Camera-type eye (tissue), 1 donor: ENCODE results near the gene PNMA8A. TPM values are rescaled to one million over a fixed set of nuclear protein-coding genes. Genes with fewer than 3 reads are reported as not detected.

ENCODE experiments used
- total RNA-seq: library from RNA; depleted of rRNA; stranded (reverse); fragments of >200 nt; gene quantifications from one replicate; pipeline ENCODE4 v1.2.3, GENCODE V29; 2014

Gene PNMA8A, protein sequence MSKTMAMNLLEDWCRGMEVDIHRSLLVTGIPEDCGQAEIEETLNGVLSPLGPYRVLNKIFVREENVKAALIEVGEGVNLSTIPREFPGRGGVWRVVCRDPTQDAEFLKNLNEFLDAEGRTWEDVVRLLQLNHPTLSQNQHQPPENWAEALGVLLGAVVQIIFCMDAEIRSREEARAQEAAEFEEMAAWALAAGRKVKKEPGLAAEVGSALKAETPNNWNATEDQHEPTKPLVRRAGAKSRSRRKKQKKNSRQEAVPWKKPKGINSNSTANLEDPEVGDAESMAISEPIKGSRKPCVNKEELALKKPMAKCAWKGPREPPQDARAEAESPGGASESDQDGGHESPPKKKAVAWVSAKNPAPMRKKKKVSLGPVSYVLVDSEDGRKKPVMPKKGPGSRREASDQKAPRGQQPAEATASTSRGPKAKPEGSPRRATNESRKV
- total RNA-seq = 72.3 TPM

DNA sequence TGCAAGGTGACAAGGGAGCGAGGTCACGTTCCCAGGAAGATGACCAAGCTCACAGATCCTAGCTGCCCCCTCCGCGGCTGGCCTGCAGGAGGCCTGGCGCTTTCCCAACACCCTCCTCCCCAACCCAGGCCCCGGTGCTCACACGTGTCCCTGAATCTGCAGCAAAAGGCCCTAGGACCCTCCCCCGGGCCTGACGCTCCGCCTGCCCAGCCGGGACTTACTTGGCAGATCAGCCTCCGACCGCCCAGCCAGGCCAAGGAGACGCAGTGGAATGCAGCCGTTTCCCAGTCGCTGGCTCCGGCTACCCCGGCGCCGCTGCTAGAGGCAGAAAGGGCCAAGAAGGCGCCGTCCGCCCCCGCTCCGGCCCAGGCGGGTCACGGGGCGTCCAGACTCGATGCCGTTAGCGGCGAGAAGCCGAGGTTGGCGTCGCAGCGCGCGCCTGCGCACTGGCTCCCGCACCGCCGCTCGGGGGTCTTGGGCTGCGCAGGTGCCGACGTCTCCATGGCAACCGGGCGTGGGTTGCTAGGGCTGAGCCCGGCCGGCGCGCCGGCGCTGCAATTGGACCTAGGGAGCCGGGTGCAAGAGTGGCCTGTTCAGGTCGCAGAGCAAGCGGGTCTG is at the start of gene PNMA8A:
Gene PNMA8A (minus strand): TSS at position 448 of the 618 bp plus-strand sequence. CDS start 528 bp downstream, outside the sequence.

DNA sequence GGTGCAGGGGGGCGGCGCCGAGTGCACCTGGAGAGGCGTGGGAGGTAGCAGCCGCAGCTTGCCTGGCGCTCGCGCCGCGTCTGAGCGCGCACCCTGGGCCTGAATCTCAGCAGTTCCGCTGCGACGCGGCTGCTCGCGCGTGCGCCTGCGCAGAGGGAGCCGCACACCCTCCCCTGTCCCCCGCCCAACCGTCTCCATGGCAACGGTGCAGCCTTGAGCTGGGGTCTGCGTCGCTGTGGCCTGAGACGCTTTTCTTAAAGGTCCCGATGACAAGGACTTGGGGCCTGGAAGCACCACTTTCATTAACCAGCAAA is 24.4 kb upstream of the PNMA8A start, which contains the start of gene PNMA8B:
Gene PNMA8B (minus strand): TSS at position 82 of the 314 bp plus-strand sequence. CDS start 402 bp downstream, outside the sequence.

DNA sequence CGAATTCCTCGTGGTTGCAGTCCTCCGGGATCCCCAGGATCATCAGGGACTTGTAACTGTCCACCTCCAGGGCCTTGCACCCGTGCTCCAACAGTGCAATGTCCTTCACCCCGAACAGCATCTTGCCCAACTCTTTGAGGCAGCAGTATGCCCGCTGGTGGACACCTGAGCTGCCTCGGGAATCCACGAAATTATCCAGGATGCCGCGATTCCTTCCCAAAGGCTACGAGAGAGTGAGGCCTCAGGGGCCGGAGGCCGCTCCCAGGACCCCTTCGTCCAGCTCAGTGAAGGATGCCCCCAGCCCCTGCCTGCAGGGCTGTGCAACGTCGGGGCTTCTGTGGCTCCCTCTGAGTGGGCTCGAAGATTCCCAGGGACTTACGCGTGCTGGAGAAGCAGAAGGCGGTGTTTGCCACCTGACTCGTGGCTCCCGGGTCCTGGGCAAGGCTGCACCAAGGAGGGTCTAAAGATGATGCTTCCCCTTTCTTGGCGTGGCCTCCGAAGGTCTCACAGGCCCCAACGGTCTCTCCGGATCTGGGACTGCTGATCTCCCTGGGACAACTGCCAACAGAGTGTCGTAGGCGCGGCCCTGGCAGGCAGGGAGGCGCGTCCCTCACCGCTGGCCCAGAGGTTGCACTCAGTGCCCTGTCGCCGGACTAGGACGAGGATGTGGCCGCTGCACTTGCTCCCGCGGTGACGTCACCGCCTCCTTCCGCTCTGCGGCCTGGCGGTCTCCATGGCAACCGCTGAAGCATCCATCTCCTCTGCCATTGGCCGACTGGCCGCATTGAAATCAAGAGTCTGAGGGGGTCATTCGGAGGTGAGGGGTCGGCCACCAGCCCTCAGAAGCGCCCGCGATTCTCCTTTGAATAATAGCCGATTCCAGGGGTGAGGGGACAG is 42.9 kb downstream of the PNMA8A start, which contains the start of gene PNMA8C:
Gene PNMA8C (minus strand): TSS at position 698 of the 897 bp plus-strand sequence. CDS start 577 bp downstream, at position 121.

Other genes with a start within 250 kb of the PNMA8A start
- gene IGFL1, start 241.8 kb downstream of the PNMA8A start, total RNA-seq = not detected
- 73.6 TPM for gene HIF3A, start 174.5 kb downstream of the PNMA8A start, total RNA-seq
- gene PPP5C, start 124.5 kb downstream of the PNMA8A start, total RNA-seq = 68.8 TPM
- gene CCDC8, start 58.0 kb downstream of the PNMA8A start, total RNA-seq = 43.4 TPM
- gene PNMA8C, start 42.6 kb downstream of the PNMA8A start, total RNA-seq = 7.1 TPM
- gene PNMA8B, start 24.3 kb upstream of the PNMA8A start, total RNA-seq = 12.4 TPM
- 277 TPM for gene CALM3, start 129.8 kb upstream of the PNMA8A start, total RNA-seq
- gene PTGIR, start 153.5 kb upstream of the PNMA8A start, total RNA-seq = 2.5 TPM
- gene GNG8, start 164.6 kb upstream of the PNMA8A start, total RNA-seq = not detected
- gene DACT3, start 189.6 kb upstream of the PNMA8A start, total RNA-seq = 18.5 TPM
- 25.5 TPM for gene PRKD2, start 245.6 kb upstream of the PNMA8A start, total RNA-seq